K562 (cell line): Measurements from ENCODE around the gene CDH12. TPM values are rescaled to one million over a fixed set of nuclear protein-coding genes. Genes with fewer than 3 reads are reported as not detected.

Experiments used
- ATAC-seq: fragments of 200-7000 bp; cut with Tn5 transposase; 3 replicates; pipeline ENCODE4 v1.9.1; 2020; ENCODE audit warnings: moderate library complexity
- BruUV-seq: library from RNA; stranded (reverse); fragments of 400-500 nt; replicated peaks from 2 replicates; lab custom pipeline; 2021; lab: Mats Ljungman, UMichigan
- CTCF ChIA-PET: fragments of 300-600 bp; formaldehyde crosslinking; extraction: SDS; loops from one replicate; lab custom pipeline; 2021; ENCODE audit warnings: low intra/inter-chr PET ratio; lab: Yijun Ruan, JAX
- POLR2A ChIA-PET: fragments of 300-600, 350-650 bp; sonication (Branson Sonifier 250); formaldehyde crosslinking; extraction: SDS; loops from one replicate; lab custom pipeline; 2021; ENCODE audit warnings: antibody characterized with exemption, inconsistent platforms; lab: Yijun Ruan, JAX
- DNase-seq, 4 experiments: peaks; one replicate each; pipeline versions ENCODE4 v3.0.0 to v3.0.0-alpha.2; 2011 to 2018; ENCODE audit warnings: low spot score in 3 of 4, mixed read lengths in 3 of 4; ENCODE audit errors: extremely low read depth in 1 of 4
- FAIRE-seq: peaks from 2 replicates; lab custom pipeline; 2011; peaks lifted over from hg19 to GRCh38; lab: Jason Lieb, UNC
- H2AFZ ChIP-seq: 2 replicates; pipeline ENCODE4 v1.6.0; 2011; ENCODE audit warnings: low read depth, low read length, control low read depth, inconsistent platforms
- H3K27ac ChIP-seq: fragments of 200-600 bp; 3 replicates; pipeline ENCODE4 v1.8.0; 2011; ENCODE audit warnings: low read depth, mild to moderate bottlenecking, control low read depth, inconsistent platforms, low read length, moderate library complexity, mixed read lengths; ENCODE audit errors: extremely low read depth
- H3K27me3 ChIP-seq, 2 experiments: fragments of 300-600 bp in 1 of 2; 2 replicates in 1 of 2; 3 replicates in 1 of 2; pipeline versions ENCODE4 v1.6.0 to v1.8.0; 2011; ENCODE audit warnings: inconsistent platforms in 2 of 2, low read length in 2 of 2, mild to moderate bottlenecking in 1 of 2, mixed read lengths in 1 of 2, moderate library complexity in 1 of 2; ENCODE audit not compliant: control insufficient read depth in 2 of 2, insufficient read depth in 2 of 2
- H3K36me3 ChIP-seq: fragments of 300-600 bp; 3 replicates; pipeline ENCODE4 v1.8.0; 2011; ENCODE audit warnings: mild to moderate bottlenecking, low read length, inconsistent platforms; ENCODE audit not compliant: control insufficient read depth, insufficient read depth
- H3K4me1 ChIP-seq, 2 experiments: fragments of 200-600 bp in 1 of 2; replicated peaks in 1 of 2; 2 replicates in 1 of 2; 3 replicates in 1 of 2; pipeline versions ENCODE4 v1.5.1 to v1.8.0; 2011; ENCODE audit warnings: inconsistent platforms in 2 of 2, low read length in 2 of 2, mild to moderate bottlenecking in 1 of 2, mixed read lengths in 1 of 2, moderate library complexity in 1 of 2; ENCODE audit not compliant: control insufficient read depth in 2 of 2, insufficient read depth in 2 of 2
- H3K4me2 ChIP-seq: 2 replicates; pipeline ENCODE4 v1.6.1; 2011; ENCODE audit warnings: low read length, control low read depth, inconsistent platforms, mixed read lengths; ENCODE audit not compliant: insufficient read depth
- H3K4me3 ChIP-seq: fragments of 200-600 bp; sonication (generic), shearing (Covaris generic); 2 replicates; pipeline ENCODE4 v1.5.1; 2016; ENCODE audit warnings: control low read depth, inconsistent platforms
- H3K79me2 ChIP-seq: fragments of 200-600 bp; 3 replicates; pipeline ENCODE4 v1.8.0; 2011; ENCODE audit warnings: low read length, inconsistent platforms; ENCODE audit not compliant: control insufficient read depth, insufficient read depth
- H3K9ac ChIP-seq, 2 experiments: 2 replicates each; pipeline versions ENCODE4 v1.6.0 to v1.6.1; 2011; ENCODE audit warnings: low read depth in 2 of 2, low read length in 2 of 2, control low read depth in 1 of 2, inconsistent platforms in 1 of 2, mild to moderate bottlenecking in 1 of 2, mixed read lengths in 1 of 2; ENCODE audit not compliant: insufficient read depth in 1 of 2
- H3K9me1 ChIP-seq: one replicate; pipeline ENCODE4 v1.6.0; 2011; ENCODE audit warnings: inconsistent platforms, mild to moderate bottlenecking, low read length, moderate library complexity; ENCODE audit not compliant: control insufficient read depth, insufficient read depth
- H3K9me3 ChIP-seq: replicated peaks from 2 replicates; pipeline ENCODE4 v1.5.1; 2011; ENCODE audit warnings: low read depth, low read length, inconsistent platforms; ENCODE audit not compliant: control insufficient read depth, insufficient read depth
- H4K20me1 ChIP-seq: replicated peaks from 2 replicates; pipeline ENCODE4 v1.6.1; 2011; ENCODE audit warnings: low read length, inconsistent platforms, mixed read lengths; ENCODE audit not compliant: control insufficient read depth, insufficient read depth
- GATA2 ChIP-seq: sonication (generic); formaldehyde crosslinking; IDR thresholded peaks from 2 replicates; pipeline ENCODE4 v1.4.0; 2020; ENCODE audit warnings: mild to moderate bottlenecking, missing genetic modification reagents
- HDAC1 ChIP-seq, 2 experiments: fragments of 450-650 bp; IDR thresholded peaks; 2 replicates each; pipeline ENCODE4 v1.6.1; 2016 to 2017; ENCODE audit warnings: inconsistent platforms in 1 of 2, mild to moderate bottlenecking in 1 of 2, moderate library complexity in 1 of 2
- NCOA6 ChIP-seq: fragments of 450-650 bp; IDR thresholded peaks from 2 replicates; pipeline ENCODE4 v1.6.1; 2017; ENCODE audit warnings: mild to moderate bottlenecking
- NFXL1 ChIP-seq: fragments of 450-650 bp; formaldehyde crosslinking; IDR thresholded peaks from 2 replicates; pipeline ENCODE4 v1.4.0; 2021; ENCODE audit warnings: mild to moderate bottlenecking
- NR1H2 ChIP-seq: sonication (generic); formaldehyde crosslinking; IDR thresholded peaks from 2 replicates; pipeline ENCODE4 v1.4.0; 2020; ENCODE audit warnings: mild to moderate bottlenecking, missing genetic modification reagents
- PRMT5 ChIP-seq: sonication (generic); formaldehyde crosslinking; IDR thresholded peaks from 2 replicates; pipeline ENCODE4 v1.5.0; 2020; ENCODE audit warnings: missing genetic modification reagents
- ZNF175 ChIP-seq: fragments of 200-800 bp; sonication (Bioruptor generic); IDR thresholded peaks from 2 replicates; pipeline ENCODE4 v1.6.1; 2016; ENCODE audit warnings: low read depth, mild to moderate bottlenecking, missing genetic modification characterization, missing compliant biosample characterization
- ZNF212 ChIP-seq: fragments of 450-650 bp; formaldehyde crosslinking; IDR thresholded peaks from 2 replicates; pipeline ENCODE4 v1.4.0; 2020; ENCODE audit warnings: mild to moderate bottlenecking
- WGBS: fragments of 100-300 bp; shearing (Covaris generic); methylation state at CpG from one replicate; pipeline ENCODE4 v1.1.6; 2016; ENCODE audit warnings: low coverage, mixed read lengths; ENCODE audit not compliant: insufficient coverage; ENCODE audit errors: missing lambda C conversion rate; 5-methylcytosine and 5-hydroxymethylcytosine counted together
- in situ Hi-C: fragments of 300-500 bp; cut with MboI; formaldehyde crosslinking; loops from 4 replicates; pipeline ENCODE4 v1.15.0; 2018; ENCODE audit warnings: inconsistent platforms, mixed read lengths
- intact Hi-C: fragments of 100-400 bp; cut with micrococcal nuclease; formaldehyde crosslinking; loops from 2 replicates; pipeline ENCODE4 v1.14.2; 2022
- polyA plus RNA-seq, 8 experiments: library from polyadenylated mRNA; depleted of rRNA in 4 of 8; stranded (reverse) in 5 of 8; unstranded in 3 of 8; fragments of >200 nt; fragmentation: Nextera tagmentation in 2 of 8; fragmentation: Illumina TruSeq in 1 of 8; extraction: Ambion mirVana in 2 of 8; extraction: Trizol in 1 of 8; gene quantifications; 2 replicates each; pipeline versions ENCODE4 v1.2.1 to v1.2.3, GENCODE V29; 2011 to 2014; ENCODE audit warnings: inconsistent platforms in 1 of 8, missing spikeins in 1 of 8
- total RNA-seq, 7 experiments: library from RNA; depleted of rRNA in 6 of 7; stranded (reverse); fragments of >200 nt in 6 of 7; fragmentation: Illumina TruSeq in 2 of 7; extraction: Trizol in 2 of 7; gene quantifications; 2 replicates each; pipeline versions ENCODE4 v1.2.1 to v1.2.3, GENCODE V29; 2011 to 2021; ENCODE audit warnings: low replicate concordance in 1 of 7
- TF ChIP-seq, protein P1 (sequence below): fragments of 450-650 bp; formaldehyde crosslinking; IDR thresholded peaks from 2 replicates; pipeline ENCODE4 v1.4.0; 2020; ENCODE audit warnings: mild to moderate bottlenecking, moderate library complexity
- TF ChIP-seq, protein P2 (sequence below): fragments of 250-450 bp; sonication (Bioruptor Pico); IDR thresholded peaks from 2 replicates; pipeline ENCODE4 v1.8.0; 2021; ENCODE audit warnings: borderline replicate concordance, mild to moderate bottlenecking, moderate library complexity; ENCODE audit not compliant: poor library complexity, severe bottlenecking
- TF ChIP-seq, protein P3 (sequence below): fragments of 250-450 bp; sonication (Bioruptor Pico); IDR thresholded peaks from 2 replicates; pipeline ENCODE4 v1.8.0; 2022; ENCODE audit warnings: inconsistent platforms, mild to moderate bottlenecking, moderate library complexity, borderline replicate concordance
- TF ChIP-seq, protein P4 (sequence below): IDR thresholded peaks from 2 replicates; pipeline ENCODE4 v1.6.1; 2014; ENCODE audit warnings: antibody characterized with exemption

The CDH12 gene
- total and polyA plus RNA-seq, 9 of the 15 experiments (the other 6 are each of a cell fraction or from before 2014, with no cell fraction given): 0.03 to 1.7 (median 0.37) TPM

DNA sequence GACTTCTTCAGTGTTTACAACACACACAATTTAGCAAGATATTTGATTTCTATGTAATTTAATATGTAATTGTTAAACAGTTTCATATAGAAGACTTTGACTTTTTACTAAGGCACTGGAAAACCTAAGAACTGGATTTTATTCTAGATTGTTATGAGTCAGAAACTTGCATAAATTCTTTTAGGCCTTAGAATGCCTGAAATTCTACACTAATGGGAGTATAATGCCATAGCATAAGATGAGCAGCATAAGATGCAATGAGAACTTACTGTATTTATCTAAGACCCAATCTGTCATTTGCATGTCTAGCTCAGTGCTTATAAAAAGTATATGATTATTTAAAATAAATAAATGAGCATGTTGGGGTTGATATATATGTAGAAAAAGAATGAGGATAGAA, 285.2 kb downstream of the CDH12 start (continued):
- TF ChIP-seq ZNF212 (CRISPR knock-in tag) (no peak), PRMT5 (CRISPR knock-in tag) (no peak), HDAC1 (IDR thresholded peaks at IDR 0.05) (no peak)
- TF ChIP-seq, protein P1, sequence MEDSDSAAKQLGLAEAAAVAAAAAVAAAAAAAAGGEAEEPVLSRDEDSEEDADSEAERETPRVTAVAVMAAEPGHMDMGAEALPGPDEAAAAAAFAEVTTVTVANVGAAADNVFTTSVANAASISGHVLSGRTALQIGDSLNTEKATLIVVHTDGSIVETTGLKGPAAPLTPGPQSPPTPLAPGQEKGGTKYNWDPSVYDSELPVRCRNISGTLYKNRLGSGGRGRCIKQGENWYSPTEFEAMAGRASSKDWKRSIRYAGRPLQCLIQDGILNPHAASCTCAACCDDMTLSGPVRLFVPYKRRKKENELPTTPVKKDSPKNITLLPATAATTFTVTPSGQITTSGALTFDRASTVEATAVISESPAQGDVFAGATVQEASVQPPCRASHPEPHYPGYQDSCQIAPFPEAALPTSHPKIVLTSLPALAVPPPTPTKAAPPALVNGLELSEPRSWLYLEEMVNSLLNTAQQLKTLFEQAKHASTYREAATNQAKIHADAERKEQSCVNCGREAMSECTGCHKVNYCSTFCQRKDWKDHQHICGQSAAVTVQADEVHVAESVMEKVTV (CRISPR knock-in tag): no peak
- TF ChIP-seq, protein P2, sequence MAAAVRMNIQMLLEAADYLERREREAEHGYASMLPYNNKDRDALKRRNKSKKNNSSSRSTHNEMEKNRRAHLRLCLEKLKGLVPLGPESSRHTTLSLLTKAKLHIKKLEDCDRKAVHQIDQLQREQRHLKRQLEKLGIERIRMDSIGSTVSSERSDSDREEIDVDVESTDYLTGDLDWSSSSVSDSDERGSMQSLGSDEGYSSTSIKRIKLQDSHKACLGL (CRISPR knock-in tag): no peak

DNA sequence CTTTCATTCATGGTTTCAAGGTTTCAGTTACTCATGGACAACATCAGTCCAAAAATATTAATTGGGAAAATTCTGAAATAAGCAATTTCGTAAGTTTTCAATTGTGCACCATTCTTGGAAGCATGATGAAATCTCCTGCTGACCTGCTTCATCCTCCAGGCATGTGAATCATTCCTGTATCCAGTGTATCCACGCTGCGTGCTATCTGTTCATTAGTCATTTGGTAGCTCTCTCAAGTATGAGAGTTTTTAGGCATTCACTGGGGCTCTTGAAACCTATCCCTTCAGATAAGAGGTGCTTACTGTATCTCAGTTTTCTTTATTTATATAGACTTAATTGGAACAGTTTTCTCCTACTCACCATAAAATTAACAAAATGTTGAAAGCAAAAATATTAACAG, 293.0 kb downstream of the CDH12 start:
- H3K36me3 ChIP-seq: no peaks in the 10 kb centered on the region
- 0% methylated on average over 3 of the region's 3 CpGs for WGBS
- no peaks in the 10 kb centered on the region for H4K20me1 ChIP-seq
- H3K4me3 ChIP-seq: no peak overlapping the region
- BruUV-seq: no TSS peak
- TF ChIP-seq, protein P3, sequence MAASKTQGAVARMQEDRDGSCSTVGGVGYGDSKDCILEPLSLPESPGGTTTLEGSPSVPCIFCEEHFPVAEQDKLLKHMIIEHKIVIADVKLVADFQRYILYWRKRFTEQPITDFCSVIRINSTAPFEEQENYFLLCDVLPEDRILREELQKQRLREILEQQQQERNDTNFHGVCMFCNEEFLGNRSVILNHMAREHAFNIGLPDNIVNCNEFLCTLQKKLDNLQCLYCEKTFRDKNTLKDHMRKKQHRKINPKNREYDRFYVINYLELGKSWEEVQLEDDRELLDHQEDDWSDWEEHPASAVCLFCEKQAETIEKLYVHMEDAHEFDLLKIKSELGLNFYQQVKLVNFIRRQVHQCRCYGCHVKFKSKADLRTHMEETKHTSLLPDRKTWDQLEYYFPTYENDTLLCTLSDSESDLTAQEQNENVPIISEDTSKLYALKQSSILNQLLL (CRISPR knock-in tag): no peak
- TF ChIP-seq NR1H2 (CRISPR knock-in tag) (no peak), NCOA6 (no peak), ZNF175 (CRISPR knock-in tag) (no peak), NFXL1 (CRISPR knock-in tag) (no peak), GATA2 (CRISPR knock-in tag) (no peak)
- TF ChIP-seq, protein P4, sequence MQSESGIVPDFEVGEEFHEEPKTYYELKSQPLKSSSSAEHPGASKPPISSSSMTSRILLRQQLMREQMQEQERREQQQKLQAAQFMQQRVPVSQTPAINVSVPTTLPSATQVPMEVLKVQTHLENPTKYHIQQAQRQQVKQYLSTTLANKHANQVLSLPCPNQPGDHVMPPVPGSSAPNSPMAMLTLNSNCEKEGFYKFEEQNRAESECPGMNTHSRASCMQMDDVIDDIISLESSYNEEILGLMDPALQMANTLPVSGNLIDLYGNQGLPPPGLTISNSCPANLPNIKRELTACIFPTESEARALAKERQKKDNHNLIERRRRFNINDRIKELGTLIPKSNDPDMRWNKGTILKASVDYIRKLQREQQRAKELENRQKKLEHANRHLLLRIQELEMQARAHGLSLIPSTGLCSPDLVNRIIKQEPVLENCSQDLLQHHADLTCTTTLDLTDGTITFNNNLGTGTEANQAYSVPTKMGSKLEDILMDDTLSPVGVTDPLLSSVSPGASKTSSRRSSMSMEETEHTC: no peak
- H3K9me1 ChIP-seq: no peaks in the 10 kb centered on the region
- no peaks in the 10 kb centered on the region for H3K79me2 ChIP-seq
- intact Hi-C loops (no loop called here), in situ Hi-C loops (no loop called here)
- ATAC-seq (no peak), FAIRE-seq (no peak), DNase-seq (no peak)
- no peak overlapping the region for H2AFZ ChIP-seq
- POLR2A ChIA-PET: no interaction called here
- no peaks in the 10 kb centered on the region; the same call in 1 of the 2 replicates for H3K9me3 ChIP-seq
- no peak overlapping the region for H3K27ac ChIP-seq
- CTCF ChIA-PET: no interaction called here
- H3K4me1 ChIP-seq: no peaks in the 10 kb centered on the region
- H3K9ac ChIP-seq: no peak overlapping the region
- no peaks in the 10 kb centered on the region for H3K27me3 ChIP-seq
- H3K4me2 ChIP-seq: no peak overlapping the region
